ENCODE measurements around the gene SPDEF. TPM values are rescaled to one million over a fixed set of nuclear protein-coding genes. Genes with fewer than 3 reads are reported as not detected.

The SPDEF gene
- total and polyA plus RNA-seq, 2 experiments from 2014 or later, result 0.69 TPM; not detected in 1

GRCh38 chr6:34562861-34563512 lies 6.9 kb upstream of the SPDEF start:
- Histone ChIP-seq H3K4me2 (no peak overlapping the region), H4K20me1 (replicated peaks; ENCODE audit: insufficient read depth) (no peaks in the 10 kb centered on the region), H3K9me2 (ENCODE audit: insufficient read depth) (no peaks in the 10 kb centered on the region), H3K27ac (ENCODE audit: low read depth) (no peak overlapping the region), H3F3A (replicated peaks; ENCODE audit: low read depth) (no peaks in the 10 kb centered on the region), H3K4me1 (ENCODE audit: insufficient read depth) (peaks cover 7% of the 10 kb centered on the region), H3K36me3 (ENCODE audit: insufficient read depth) (no peaks in the 10 kb centered on the region), H3K4me3 (no peak overlapping the region), H3K27me3 (ENCODE audit: insufficient read depth) (no peaks in the 10 kb centered on the region), H3K79me2 (replicated peaks; ENCODE audit: insufficient read depth) (no peaks in the 10 kb centered on the region), H2AFZ (no peak overlapping the region)
- Mint-ChIP-seq H3K27me3 (ENCODE audit: insufficient read depth, low read depth, poor library complexity) (peaks cover 12% of the 10 kb centered on the region), H3K9me3 (no peaks in the 10 kb centered on the region; the same call in 1 of the 3 replicates), H3K36me3 (ENCODE audit: low read depth) (no peaks in the 10 kb centered on the region), H3K4me1 (peaks cover 21% of the 10 kb centered on the region), H3K4me3 (no peak overlapping the region), H3K27ac (no peak overlapping the region)
- TF ChIP-seq REST (IDR thresholded peaks at IDR 0.05; ENCODE audit: unreplicated experiment) (no peak), ZNF114 (CRISPR knock-in tag; IDR thresholded peaks at IDR 0.05) (no peak), CREB1 (CRISPR knock-in tag; IDR thresholded peaks at IDR 0.05; ENCODE audit: low read depth) (no peak), EZH2 (IDR thresholded peaks at IDR 0.05; ENCODE audit: low read depth, unreplicated experiment) (no peak), JUNB (IDR thresholded peaks at IDR 0.05; ENCODE audit: unreplicated experiment) (no peak), ETS1 (IDR thresholded peaks at IDR 0.05) (no peak), NANOG (IDR thresholded peaks at IDR 0.05; ENCODE audit: borderline replicate concordance) (no peak), STAT1 (IDR thresholded peaks at IDR 0.05; ENCODE audit: unreplicated experiment) (no peak), ZNF462 (CRISPR knock-in tag; IDR thresholded peaks at IDR 0.05) (no peak), ZNF331 (CRISPR knock-in tag; IDR thresholded peaks at IDR 0.05; ENCODE audit: low read depth) (no peak), EZH2phosphoT487 (IDR thresholded peaks at IDR 0.05; ENCODE audit: unreplicated experiment) (no peak), CTCF (conservative IDR thresholded peaks at IDR 0.05; ENCODE audit: low read depth in 2 of 2) (no peak), POLR2AphosphoS5 (IDR thresholded peaks at IDR 0.05; ENCODE audit: low read depth) (no peak)
- ATAC-seq (no peak), DNase-seq (ENCODE audit: low spot score) (no peak)
